HCT116 (cell line): ENCODE measurements around the gene GNAI3. TPM values are rescaled to one million over a fixed set of nuclear protein-coding genes. Genes with fewer than 3 reads are reported as not detected.

Source experiments
- ATAC-seq: fragments of 200-7000 bp; cut with Tn5 transposase; 2 replicates; pipeline ENCODE4 v1.9.1; 2020; ENCODE audit warnings: mild to moderate bottlenecking, moderate library complexity
- BruUV-seq: library from RNA; stranded (reverse); fragments of 400-500 nt; replicated peaks from 2 replicates; lab custom pipeline; 2021; lab: Mats Ljungman, UMichigan
- CTCF ChIA-PET: fragments of 300-600 bp; sonication (Branson Sonifier 250); formaldehyde crosslinking; loops from one replicate; lab custom pipeline; 2021; ENCODE audit warnings: antibody characterized with exemption; lab: Charles Lee
- POLR2A ChIA-PET: fragments of 300-600, 350-600 bp; sonication (Branson Sonifier 250); formaldehyde crosslinking; loops from one replicate; lab custom pipeline; 2021; ENCODE audit warnings: antibody characterized with exemption; lab: Charles Lee
- RAD21 ChIA-PET, 2 experiments: fragments of 300-600 bp; sonication (Branson Sonifier 250); formaldehyde crosslinking; loops; one replicate each; lab custom pipeline; 2023; ENCODE audit warnings: low total read pairs in 2 of 2; ENCODE audit not compliant: uncharacterized antibody in 2 of 2, unreplicated experiment in 2 of 2, low non-redundant PET in 1 of 2; lab: Charles Lee
- DNase-seq: peaks from one replicate; pipeline ENCODE4 v3.0.0-alpha.2; 2010; ENCODE audit warnings: low read depth, low spot score
- H2AFZ ChIP-seq: fragments of 200-600 bp; shearing (Covaris generic), sonication (generic); 2 replicates; pipeline ENCODE4 v1.6.1; 2017; ENCODE audit warnings: low read depth, mixed run types, mixed read lengths, antibody characterized with exemption, low read length; ENCODE audit not compliant: poor library complexity, severe bottlenecking
- H3K27ac ChIP-seq: 2 replicates; pipeline ENCODE4 v1.5.1; 2012; ENCODE audit warnings: low read depth, low read length
- H3K27me3 ChIP-seq: fragments of 200-600 bp; sonication (generic); 2 replicates; pipeline ENCODE4 v1.6.1; 2016; ENCODE audit warnings: mixed run types, low read length, mixed read lengths; ENCODE audit not compliant: insufficient read depth
- H3K36me3 ChIP-seq, 2 experiments: fragments of 200-500 bp in 1 of 2; fragments of 200-600 bp in 1 of 2; sonication (Bioruptor generic) in 1 of 2; sonication (generic) in 1 of 2; 2 replicates each; pipeline versions ENCODE4 v1.5.1 to v1.6.1; 2014 to 2016; ENCODE audit warnings: low read length in 2 of 2, inconsistent platforms in 1 of 2, mixed read lengths in 1 of 2, mixed run types in 1 of 2; ENCODE audit not compliant: insufficient read depth in 2 of 2, control insufficient read depth in 1 of 2
- H3K4me1 ChIP-seq, 2 experiments: fragments of 200-600 bp in 1 of 2; sonication (generic) in 1 of 2; 2 replicates each; pipeline versions ENCODE4 v1.5.1 to v1.6.1; 2012 to 2017; ENCODE audit warnings: low read length in 2 of 2, inconsistent platforms in 1 of 2, mild to moderate bottlenecking in 1 of 2, mixed read lengths in 1 of 2, mixed run types in 1 of 2, moderate library complexity in 1 of 2; ENCODE audit not compliant: insufficient read depth in 2 of 2, control insufficient read depth in 1 of 2
- H3K4me2 ChIP-seq: fragments of 200-600 bp; sonication (generic); 2 replicates; pipeline ENCODE4 v1.6.1; 2017; ENCODE audit warnings: mixed run types, low read length, mixed read lengths
- H3K4me3 ChIP-seq, 2 experiments: fragments of 200-600 bp in 1 of 2; sonication (generic) in 1 of 2; replicated peaks in 1 of 2; 2 replicates each; pipeline ENCODE4 v1.5.1; 2011 to 2016; ENCODE audit warnings: low read length in 2 of 2, control low read depth in 1 of 2, low read depth in 1 of 2, mild to moderate bottlenecking in 1 of 2, mixed read lengths in 1 of 2, mixed run types in 1 of 2
- H3K79me2 ChIP-seq: fragments of 200-600 bp; sonication (generic); 2 replicates; pipeline ENCODE4 v1.6.1; 2017; ENCODE audit warnings: mild to moderate bottlenecking, mixed run types, low read length, moderate library complexity, mixed read lengths; ENCODE audit not compliant: insufficient read depth
- H3K9ac ChIP-seq: fragments of 200-600 bp; sonication (generic); 2 replicates; pipeline ENCODE4 v1.6.1; 2016; ENCODE audit warnings: low read length, mixed read lengths
- H3K9me2 ChIP-seq: fragments of 200-600 bp; sonication (generic), shearing (Covaris generic); 2 replicates; pipeline ENCODE4 v1.6.1; 2017; ENCODE audit warnings: mixed run types, mild to moderate bottlenecking, moderate library complexity; ENCODE audit not compliant: insufficient read depth
- H3K9me3 ChIP-seq, 2 experiments: fragments of 200-500 bp in 1 of 2; fragments of 200-600 bp in 1 of 2; sonication (Bioruptor generic) in 1 of 2; sonication (generic) in 1 of 2; 2 replicates each; pipeline ENCODE4 v1.6.1; 2014 to 2017; ENCODE audit warnings: low read length in 2 of 2, mixed read lengths in 2 of 2, inconsistent platforms in 1 of 2, low read depth in 1 of 2, mild to moderate bottlenecking in 1 of 2, mixed run types in 1 of 2, moderate library complexity in 1 of 2; ENCODE audit not compliant: control insufficient read depth in 1 of 2, insufficient read depth in 1 of 2
- H4K20me1 ChIP-seq: fragments of 200-600 bp; sonication (generic), shearing (Covaris generic); 2 replicates; pipeline ENCODE4 v1.6.1; 2017; ENCODE audit warnings: mixed run types, mild to moderate bottlenecking, moderate library complexity; ENCODE audit not compliant: insufficient read depth
- CEBPB ChIP-seq: IDR thresholded peaks from 2 replicates; pipeline ENCODE4 v1.6.1; 2012; ENCODE audit warnings: low read depth
- CTCF ChIP-seq, 3 experiments: fragments of 200-600 bp in 1 of 3; sonication (generic) in 1 of 3; IDR thresholded peaks in 2 of 3; conservative IDR thresholded peaks in 1 of 3; 2 replicates each; pipeline ENCODE4 v1.5.1; 2012 to 2017; ENCODE audit warnings: low read depth in 2 of 3, low read length in 2 of 3, antibody characterized with exemption in 1 of 3, borderline replicate concordance in 1 of 3, control low read depth in 1 of 3, mild to moderate bottlenecking in 1 of 3, mixed read lengths in 1 of 3, mixed run types in 1 of 3, moderate library complexity in 1 of 3; ENCODE audit not compliant: insufficient read depth in 1 of 3
- EGR1 ChIP-seq: IDR thresholded peaks from 2 replicates; pipeline ENCODE4 v1.6.1; 2012; ENCODE audit warnings: low read depth
- EZH2 ChIP-seq: fragments of 200-600 bp; sonication (generic); IDR thresholded peaks from 2 replicates; pipeline ENCODE4 v1.6.1; 2017; ENCODE audit warnings: antibody characterized with exemption, mixed run types
- EZH2phosphoT487 ChIP-seq: fragments of 200-600 bp; IDR thresholded peaks from 2 replicates; pipeline ENCODE4 v1.6.1; 2018; ENCODE audit warnings: antibody characterized with exemption, borderline replicate concordance
- JUND ChIP-seq: IDR thresholded peaks from 2 replicates; pipeline ENCODE4 v1.6.1; 2012
- MAX ChIP-seq: IDR thresholded peaks from 2 replicates; pipeline ENCODE4 v1.6.1; 2012
- POLR2A ChIP-seq: IDR thresholded peaks from 2 replicates; pipeline ENCODE4 v1.7.0; 2011; ENCODE audit warnings: borderline replicate concordance; ENCODE audit not compliant: insufficient read depth, insufficient read length; ENCODE audit errors: extremely low read depth
- POLR2AphosphoS5 ChIP-seq: IDR thresholded peaks from 2 replicates; pipeline ENCODE4 v1.6.1; 2011; ENCODE audit warnings: mild to moderate bottlenecking, low read depth, low read length, moderate library complexity
- REST ChIP-seq: IDR thresholded peaks from 2 replicates; pipeline ENCODE4 v1.6.1; 2012; ENCODE audit warnings: low read depth
- SP1 ChIP-seq: IDR thresholded peaks from 2 replicates; pipeline ENCODE4 v1.6.1; 2012; ENCODE audit warnings: low read depth
- SRF ChIP-seq: IDR thresholded peaks from 2 replicates; pipeline ENCODE4 v1.6.1; 2012; ENCODE audit warnings: low read depth
- TCF7L2 ChIP-seq: IDR thresholded peaks from 2 replicates; pipeline ENCODE4 v1.7.0; 2011; ENCODE audit warnings: borderline replicate concordance, inconsistent platforms; ENCODE audit not compliant: insufficient read depth, insufficient read length; ENCODE audit errors: extremely low read depth
- intact Hi-C: fragments of 100-400 bp; cut with micrococcal nuclease; formaldehyde crosslinking; loops from 2 replicates; pipeline ENCODE4 v1.10.0; 2022
- total RNA-seq: library from RNA; stranded (reverse); gene quantifications from one replicate; pipeline ENCODE4 v1.2.1, GENCODE V29; 2021; ENCODE audit not compliant: unreplicated experiment

GNAI3 gene
- total RNA-seq, 1 experiment from 2014 or later, result 9.5 TPM

GRCh38 chr1:109636201-109636952 is 88.0 kb downstream of the GNAI3 start:
- Histone ChIP-seq H3K9ac (no peak overlapping the region), H3K4me3 (no peak overlapping the region), H3K4me1 (peaks cover 12 to 19% of the 10 kb centered on the region in 2 experiments), H3K79me2 (no peaks in the 10 kb centered on the region), H3K27ac (no peak overlapping the region; the same call in 1 of the 2 replicates), H2AFZ (peak overlapping the region; percentile 7), H3K27me3 (no peaks in the 10 kb centered on the region), H3K4me2 (peak overlapping the region; percentile 47), H3K36me3 (0 out of 4 replicates have a peak, but pooled peaks cover 0 to 4% of the 10 kb centered on the region in 2 experiments), H3K9me2 (no peaks in the 10 kb centered on the region), H3K9me3 (no peaks in the 10 kb centered on the region), H4K20me1 (no peaks in the 10 kb centered on the region)
- ChIA-PET POLR2A (interaction anchor here (1.2 to 2.6 kb wide), 3 partner anchors 16 to 348 kb away, joined by 3 to 11 read pairs (median 4); partner anchors contain the start of genes AHCYL1 and GNAI3), CTCF (interaction anchor here (1.0 to 1.3 kb wide), 4 partner anchors 8 to 90 kb away, joined by 3 to 5 read pairs (median 4); no protein-coding TSS in a partner anchor), RAD21 (no interaction called here)
- intact Hi-C loops, result no loop called here
- DNase-seq, result no peak
- peak; percentile 41; the same call in 1 of the 2 replicates for ATAC-seq
- no TSS peak for BruUV-seq
- no peak for TF ChIP-seq SRF
- TF ChIP-seq JUND, result no peak
- no peak for TF ChIP-seq CTCF (IDR thresholded peaks at IDR 0.05 in 2 of 3, conservative IDR thresholded peaks at IDR 0.05 in 1 of 3; ENCODE audit: borderline replicate concordance in 1 of 3, insufficient read depth in 1 of 3, low read depth in 2 of 3, low read length in 2 of 3)
- TF ChIP-seq TCF7L2, result no peak
- no peak for TF ChIP-seq SP1
- no peak for TF ChIP-seq CEBPB
- no peak for TF ChIP-seq EGR1
- TF ChIP-seq MAX, result no peak
- TF ChIP-seq POLR2A, result no peak
- TF ChIP-seq POLR2AphosphoS5, result no peak
- TF ChIP-seq EZH2phosphoT487, result no peak
- TF ChIP-seq REST, result no peak
- TF ChIP-seq EZH2, result no peak
